Dermis blood vessel endothelial cell (primary cell): ENCODE measurements around the gene MSANTD1. TPM values are rescaled to one million over a fixed set of nuclear protein-coding genes. Genes with fewer than 3 reads are reported as not detected.

ENCODE experiments used
- DNase-seq: peaks from one replicate; pipeline ENCODE4 v3.0.0; 2010
- total RNA-seq: library from RNA; depleted of rRNA; stranded (reverse); fragments of >200 nt; gene quantifications from 2 replicates; pipeline ENCODE4 v1.2.3, GENCODE V29; 2014

The MSANTD1 gene
- total RNA-seq, 1 donor from 2014 or later: 0.34 TPM

GRCh38 chr4:3249711-3250437 is 915 bp downstream of the MSANTD1 start:
- DNase-seq: no peak

GRCh38 chr4:3250438-3250955 is 1.5 kb downstream of the MSANTD1 start:
- DNase-seq: no peak

GRCh38 chr4:3250956-3251690 is 2.2 kb downstream of the MSANTD1 start:
- DNase-seq: no peak

GRCh38 chr4:3251691-3252479 is 2.9 kb downstream of the MSANTD1 start:
- DNase-seq: no peak

- no peak for DNase-seq
Observed at GRCh38 chr4:3252480-3252828, 3.5 kb downstream of the MSANTD1 start.

- no peak for DNase-seq
Observed at GRCh38 chr4:3252831-3253641, 4.1 kb downstream of the MSANTD1 start.

GRCh38 chr4:3253808-3254207 is 4.8 kb downstream of the MSANTD1 start:
- no peak for DNase-seq

- DNase-seq: no peak
Observed at GRCh38 chr4:3254302-3255131, 5.6 kb downstream of the MSANTD1 start.

- no peak for DNase-seq
Observed at GRCh38 chr4:3255611-3256186, 6.7 kb downstream of the MSANTD1 start.

- DNase-seq: no peak
Observed at GRCh38 chr4:3256230-3257102, 7.5 kb downstream of the MSANTD1 start.

GRCh38 chr4:3257103-3257555 is 8.2 kb downstream of the MSANTD1 start:
- DNase-seq: no peak

GRCh38 chr4:3257556-3258482 is 8.9 kb downstream of the MSANTD1 start:
- peak; percentile 16 for DNase-seq

- no peak for DNase-seq
Observed at GRCh38 chr4:3261411-3262207, 12.7 kb downstream of the MSANTD1 start.

- no peak for DNase-seq
Observed at GRCh38 chr4:3262208-3263052, 13.5 kb downstream of the MSANTD1 start.

GRCh38 chr4:3263053-3263875 is 14.3 kb downstream of the MSANTD1 start:
- no peak for DNase-seq

GRCh38 chr4:3263876-3264193 is 14.9 kb downstream of the MSANTD1 start:
- DNase-seq: no peak
